HG03139 (cell line): ENCODE measurements around the gene LILRB2.
"Not testable (repeated sequence)": the region's sequence is repeated elsewhere in the genome, so short reads cannot be mapped to it uniquely, and the experiment has no call there.

Source experiments
- ATAC-seq: cut with Tn5 transposase; IDR thresholded peaks from one replicate; pipeline ENCODE4 v1.9.1; 2021; ENCODE audit not compliant: unreplicated experiment

Gene LILRB2

GRCh38 chr19:54275951-54276350 lies 5.0 kb downstream of the LILRB2 start:
- ATAC-seq: no peak

DNA sequence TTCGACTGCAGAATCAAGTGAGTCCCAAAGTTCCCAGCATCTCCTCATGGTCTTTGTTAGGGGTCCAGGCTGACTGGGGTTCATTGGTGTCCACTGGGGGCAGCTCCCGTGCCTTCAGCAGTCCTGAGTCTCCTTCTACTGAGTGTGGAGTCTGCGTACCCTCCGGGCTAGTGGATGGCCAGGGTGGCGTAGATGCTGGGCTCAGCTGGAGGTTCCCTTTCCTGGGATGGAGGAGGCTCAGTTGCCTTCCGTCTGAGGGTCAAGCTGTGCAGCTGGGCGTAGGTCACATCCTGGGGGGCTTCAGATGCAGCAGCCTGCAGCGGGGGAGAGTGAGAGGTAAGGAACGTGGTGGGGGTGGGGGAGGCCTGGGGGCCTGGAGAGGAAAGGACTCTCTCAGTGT lies 6.4 kb downstream of the LILRB2 start:
- not testable (repeated sequence) for ATAC-seq

DNA sequence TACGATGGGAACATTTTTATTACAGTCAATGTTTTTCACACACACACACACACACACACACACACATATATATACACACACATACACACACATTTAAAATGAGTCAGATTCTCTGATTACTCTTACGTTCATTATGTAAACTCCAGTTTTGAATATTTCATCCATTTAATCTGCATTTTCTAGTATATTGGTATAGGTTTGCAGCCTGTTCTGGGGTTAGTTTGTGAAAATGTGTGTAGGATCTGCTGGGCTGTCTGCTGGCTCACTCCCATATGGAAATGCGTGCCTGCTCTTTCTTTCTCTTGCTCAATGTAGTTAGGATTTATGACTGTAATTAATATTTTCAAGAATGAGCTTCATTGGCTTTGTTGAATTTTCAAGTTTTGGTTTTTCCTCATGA lies 7.1 kb downstream of the LILRB2 start:
- ATAC-seq: no peak

DNA sequence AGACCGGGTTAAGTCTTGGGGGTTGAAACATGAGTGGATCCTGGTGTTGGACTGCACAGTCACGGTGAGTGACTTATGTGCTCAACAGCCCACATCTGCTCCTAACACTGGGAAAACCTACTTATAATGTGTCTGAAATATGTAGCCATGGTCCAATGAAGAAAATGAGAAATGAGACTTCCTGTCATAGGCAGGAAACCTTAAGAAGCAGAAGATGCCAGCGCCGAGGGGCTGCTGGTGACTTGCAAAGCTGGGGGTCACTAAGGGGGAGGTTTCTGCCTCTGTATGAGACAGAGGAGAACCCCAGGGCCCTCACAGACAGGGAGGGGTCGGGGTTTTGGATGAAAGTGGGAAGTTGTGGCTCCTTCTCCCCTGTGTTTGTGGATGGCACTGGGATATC lies 8.7 kb downstream of the LILRB2 start:
- ATAC-seq: not testable (repeated sequence)

GRCh38 chr19:54271587-54271986 lies 9.3 kb downstream of the LILRB2 start:
- ATAC-seq: not testable (repeated sequence)

- no peak for ATAC-seq
Measured at GRCh38 chr19:54271106-54271505, 9.8 kb downstream of the LILRB2 start.

- ATAC-seq: no peak
Measured at GRCh38 chr19:54268936-54269335, 12.0 kb downstream of the LILRB2 start.

DNA sequence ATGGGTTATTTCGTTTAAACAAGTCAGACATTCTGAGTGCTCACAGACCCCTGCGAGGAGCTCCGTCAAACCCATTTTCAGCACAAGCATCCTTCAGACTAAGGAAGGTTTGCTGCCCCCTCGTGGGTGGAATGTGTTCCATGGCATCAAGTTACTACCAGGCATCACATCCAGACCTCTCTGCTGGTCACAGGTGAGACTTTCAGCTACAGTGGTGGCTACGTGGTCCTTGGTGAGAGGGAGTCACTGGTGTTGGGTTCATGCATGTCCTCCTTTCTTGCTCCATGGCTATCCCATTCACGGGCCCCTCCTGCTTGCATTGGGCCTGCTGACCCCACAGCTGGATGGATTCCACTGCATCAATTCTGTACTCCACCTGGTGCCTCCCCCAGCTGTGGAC lies 14.8 kb downstream of the LILRB2 start:
- no peak for ATAC-seq

DNA sequence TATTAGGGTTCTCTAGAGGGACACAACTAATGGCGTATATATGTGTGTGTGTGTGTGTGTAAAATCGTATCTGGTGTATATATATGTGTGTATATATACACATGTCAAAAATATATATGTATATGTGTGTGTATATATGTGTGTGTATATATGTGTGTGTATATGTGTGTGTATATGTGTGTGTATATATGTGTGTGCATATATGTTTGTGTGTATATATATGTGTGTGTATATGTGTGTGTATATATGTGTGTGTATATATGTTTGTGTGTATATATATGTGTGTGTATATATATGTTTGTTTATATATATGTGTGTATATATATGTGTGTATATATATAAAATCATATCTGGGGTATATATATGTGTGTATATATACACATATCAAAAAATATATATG lies 18.4 kb downstream of the LILRB2 start:
- no peak for ATAC-seq

DNA sequence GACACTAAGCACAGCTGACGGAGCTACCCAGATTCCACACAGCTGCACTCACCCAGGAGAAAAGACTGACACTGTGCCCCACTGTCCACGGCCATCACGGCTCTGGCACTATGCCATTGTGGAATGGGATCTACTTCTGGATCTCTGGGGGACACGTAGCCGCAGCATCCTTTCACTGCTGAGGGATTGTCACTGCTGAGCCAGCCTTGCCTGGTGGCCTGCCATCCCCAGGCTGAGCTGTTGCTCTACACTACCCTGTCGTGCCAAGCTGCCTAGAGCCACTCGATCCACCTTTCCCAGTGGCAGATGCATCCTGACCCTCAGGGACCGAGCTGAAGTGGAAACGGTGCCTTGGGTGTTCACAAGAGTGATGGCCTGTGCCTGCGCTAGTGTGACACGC lies 18.8 kb downstream of the LILRB2 start:
- ATAC-seq: no peak

GRCh38 chr19:54257116-54257480 lies 23.8 kb downstream of the LILRB2 start, which contains the start of gene LILRB5:
Gene LILRB5 (minus strand): TSS chr19:54257273. CDS start chr19:54257193, 80 bp downstream.
- ATAC-seq: no peak

GRCh38 chr19:54256250-54257115 lies 24.4 kb downstream of the LILRB2 start:
- no peak for ATAC-seq

- ATAC-seq: no peak
Measured at GRCh38 chr19:54255105-54255775, 25.7 kb downstream of the LILRB2 start.

DNA sequence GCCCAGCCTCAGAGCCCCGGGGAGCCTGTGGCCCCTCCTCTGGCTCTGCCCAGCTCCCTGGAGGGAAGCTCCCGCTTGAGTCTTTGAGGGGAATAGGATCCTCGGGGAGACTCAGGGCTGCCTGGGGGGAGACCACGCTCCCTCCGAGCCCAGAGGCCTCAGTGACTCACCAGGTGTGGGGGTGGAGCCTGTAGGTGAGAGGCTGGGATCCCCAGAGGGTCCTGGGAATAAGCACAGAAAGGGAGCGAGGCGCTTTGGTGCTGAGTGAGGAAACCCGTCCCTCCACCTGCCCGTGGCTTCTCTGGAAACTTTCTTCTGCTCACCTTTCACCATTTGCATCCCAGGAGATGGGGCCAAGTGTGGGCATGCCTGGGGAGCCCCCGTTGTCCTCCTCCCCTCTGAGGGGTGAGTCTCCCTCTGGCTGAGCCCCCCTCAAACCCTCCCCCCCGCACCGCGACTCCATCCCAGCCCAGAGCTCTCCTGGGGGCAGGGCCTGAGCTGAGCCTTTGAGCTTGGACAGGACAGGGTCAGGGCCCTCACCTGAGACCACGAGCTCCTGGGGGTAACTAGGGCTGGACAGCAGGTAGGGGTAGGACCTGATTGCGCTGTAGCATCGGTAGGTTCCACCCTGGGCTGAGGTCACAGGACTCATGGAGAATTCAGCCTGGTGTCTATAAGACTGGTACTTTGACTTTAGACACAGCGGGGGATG lies 26.6 kb downstream of the LILRB2 start:
- no peak for ATAC-seq

DNA sequence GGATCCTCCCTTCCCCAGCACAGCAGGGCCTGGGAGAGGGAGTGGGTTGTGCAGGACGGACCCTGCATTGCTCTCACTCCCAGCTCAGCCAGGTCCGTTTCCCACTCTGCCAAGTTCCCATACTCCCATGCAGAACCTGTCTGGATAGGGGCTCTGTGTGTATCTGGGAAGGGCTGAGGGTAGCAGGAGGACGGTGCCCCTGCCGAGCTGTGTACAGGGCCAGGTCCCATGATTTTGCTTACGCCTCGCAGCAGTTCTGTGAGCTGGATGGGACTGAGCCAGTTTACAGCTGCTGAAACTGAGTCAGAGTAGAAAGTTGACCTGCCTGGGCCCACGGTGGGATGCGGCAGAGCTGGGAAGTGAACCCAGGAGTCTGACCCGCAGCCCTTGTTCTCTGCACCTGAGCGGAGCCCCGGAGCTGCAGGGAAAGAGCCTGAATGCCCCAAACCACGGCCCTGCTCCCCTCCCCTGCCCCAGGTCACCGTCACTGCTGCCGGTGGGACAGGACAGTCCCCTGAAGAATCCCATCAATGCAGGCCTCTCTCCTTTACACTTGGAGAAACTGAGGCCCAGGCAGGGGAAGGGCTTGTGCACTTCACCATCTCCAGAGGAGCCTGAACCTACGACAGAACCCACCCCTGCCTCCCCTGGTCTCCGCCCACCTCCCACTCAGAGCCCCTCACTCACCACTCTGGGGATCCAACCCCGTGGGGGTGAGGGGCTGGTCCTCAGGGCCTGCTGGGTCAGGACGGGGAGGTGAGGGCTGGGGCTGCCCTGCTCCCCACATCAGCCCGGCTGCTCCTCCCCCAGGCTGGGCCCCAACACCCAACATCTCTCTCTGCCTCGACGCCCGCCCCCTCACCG lies 27.3 kb downstream of the LILRB2 start:
- ATAC-seq: no peak

DNA sequence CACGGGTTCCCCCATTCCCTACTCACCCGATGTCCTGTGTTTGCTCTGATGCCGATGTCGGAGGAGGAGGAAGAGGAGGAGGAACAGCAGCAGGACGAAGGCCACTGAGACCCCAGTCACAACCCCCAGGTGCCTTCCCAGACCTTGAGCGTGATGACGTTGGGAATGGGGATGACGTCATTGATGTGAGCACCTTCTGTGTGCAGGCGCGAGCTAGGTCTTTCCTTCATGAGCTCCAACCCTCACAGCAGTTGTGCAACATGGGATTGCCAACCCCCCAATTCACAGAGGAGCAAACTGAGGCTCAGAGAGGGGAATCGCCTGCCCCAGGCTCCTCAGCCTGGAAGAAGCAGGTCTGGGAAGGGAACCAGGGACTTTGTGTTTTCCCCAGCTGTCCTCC lies 28.1 kb downstream of the LILRB2 start:
- no peak for ATAC-seq

DNA sequence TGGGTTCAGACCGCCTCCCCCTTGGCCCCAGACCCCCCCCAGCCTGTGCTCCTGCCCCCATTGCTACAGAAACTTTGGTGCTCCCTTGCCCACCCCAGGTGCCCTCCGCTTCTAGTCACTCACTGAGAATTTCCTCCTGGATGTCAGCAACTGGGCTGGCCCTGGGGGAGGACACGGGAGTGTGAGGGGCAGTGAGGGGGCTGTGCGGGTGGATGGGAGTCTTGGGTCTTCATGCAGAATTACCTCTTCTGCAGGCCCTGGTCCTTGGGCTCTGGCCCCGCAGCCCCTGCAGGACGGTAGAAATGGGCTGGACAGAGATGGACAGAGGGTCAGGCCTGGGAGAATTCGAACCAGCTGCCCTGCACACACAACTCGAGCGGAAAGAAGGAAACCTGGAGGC lies 28.7 kb downstream of the LILRB2 start:
- ATAC-seq: no peak

DNA sequence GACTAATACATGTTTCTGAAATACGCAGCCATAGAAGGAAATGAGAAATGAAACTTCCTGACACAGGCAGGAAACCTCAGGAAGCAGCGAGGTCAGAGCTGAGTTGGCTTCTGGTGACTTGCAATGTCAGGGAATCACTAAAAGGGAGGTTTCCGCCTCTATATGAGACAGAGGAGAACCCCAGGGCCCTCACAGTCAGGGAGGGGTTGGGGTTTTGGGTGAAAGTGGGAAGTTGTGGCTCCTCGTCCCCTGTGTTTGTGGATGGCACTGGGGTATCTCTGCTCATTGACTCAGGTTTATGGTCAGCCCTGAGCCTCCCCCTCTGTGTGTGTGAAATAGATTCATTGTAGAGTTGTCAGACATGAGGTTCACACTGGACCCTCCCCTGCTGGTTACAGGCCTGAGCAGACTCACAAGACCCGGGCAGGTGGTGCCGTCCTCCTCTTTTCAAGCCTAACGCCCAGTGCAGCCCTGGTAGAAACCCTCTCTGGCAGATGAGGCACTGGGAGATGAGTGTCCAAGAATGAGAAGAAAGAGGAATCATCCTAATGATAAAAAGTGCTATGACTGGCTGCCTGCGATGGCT lies 32.8 kb downstream of the LILRB2 start:
- no peak for ATAC-seq

DNA sequence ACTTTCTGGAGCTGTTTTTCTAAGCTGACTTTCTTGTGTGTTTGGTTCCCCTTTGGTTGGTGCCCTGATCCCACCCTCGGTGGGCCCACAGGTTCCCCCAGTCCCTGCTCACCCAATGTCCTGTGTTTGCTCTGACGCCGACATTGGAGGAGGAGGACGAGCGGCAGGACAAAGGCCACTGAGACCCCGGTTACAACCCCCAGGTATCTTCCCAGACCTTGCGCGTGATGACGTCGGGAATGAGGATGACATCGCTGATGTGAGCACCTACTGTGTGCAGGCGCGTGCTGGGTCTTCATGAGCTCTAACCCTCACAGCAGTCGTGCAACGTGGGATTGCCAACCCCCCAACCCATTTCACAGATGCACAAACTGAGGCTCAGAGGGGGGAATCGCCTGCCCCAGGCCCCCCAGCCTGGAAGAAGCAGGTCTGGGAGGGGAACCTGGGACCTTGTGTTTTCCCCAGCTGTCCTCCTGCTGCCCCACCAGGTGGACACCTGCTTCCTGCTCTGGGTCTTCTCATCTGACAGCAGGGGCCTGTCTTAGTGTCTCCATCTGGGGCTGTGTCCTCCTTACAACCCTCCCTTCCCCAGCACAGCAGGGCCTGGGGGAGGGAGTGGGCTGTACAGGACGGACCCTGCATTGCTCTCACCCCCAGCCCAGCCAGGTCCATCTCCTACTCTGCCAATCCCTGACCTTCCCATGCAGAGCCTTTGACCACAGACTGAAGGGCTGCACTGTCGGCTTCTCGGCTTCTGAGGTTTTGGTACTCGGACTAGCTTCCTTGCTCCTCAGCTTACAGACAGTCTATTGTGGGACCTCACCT lies 33.6 kb downstream of the LILRB2 start:
- no peak for ATAC-seq

DNA sequence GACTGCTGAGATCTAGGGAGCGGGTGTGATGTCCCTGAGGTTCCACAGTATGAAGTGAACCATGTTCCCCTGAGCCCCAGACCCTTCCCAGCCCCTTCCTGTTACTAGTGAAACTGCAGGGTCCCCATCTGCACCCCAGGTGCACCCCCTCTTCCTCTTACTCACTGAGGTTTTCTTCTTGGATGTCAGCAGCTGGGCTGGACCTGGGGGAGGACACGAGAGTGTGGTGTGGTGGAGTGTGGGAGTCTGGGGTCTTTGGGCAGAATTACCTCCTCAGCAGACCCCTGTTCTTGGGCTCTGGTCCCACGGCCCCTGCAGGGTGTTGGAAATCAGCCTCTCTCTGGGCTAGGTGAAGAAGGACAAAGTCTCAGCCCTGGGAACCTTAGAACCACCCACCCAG lies 35.0 kb downstream of the LILRB2 start:
- no peak for ATAC-seq
